Neural cell (in vitro differentiated cells): ENCODE data around the gene CASZ1. TPM values are rescaled to one million over a fixed set of nuclear protein-coding genes. Genes with fewer than 3 reads are reported as not detected.

Experiments used
- H2AFZ ChIP-seq: fragments of 200-600, 300-800 bp; sonication (generic), shearing (Covaris generic); 2 replicates; pipeline ENCODE4 v1.6.0; 2014; ENCODE audit warnings: low read depth, mild to moderate bottlenecking, antibody characterized with exemption, low read length, moderate library complexity
- H3F3A ChIP-seq: fragments of 200-600 bp; shearing (Covaris generic); 2 replicates; pipeline ENCODE4 v1.6.1; 2016; ENCODE audit warnings: mild to moderate bottlenecking, moderate library complexity, mixed read lengths, antibody characterized with exemption, low read length; ENCODE audit not compliant: insufficient read depth, poor library complexity, severe bottlenecking
- H3K27ac ChIP-seq: fragments of 200-600, 300-800 bp; sonication (generic), shearing (Covaris generic); 2 replicates; pipeline ENCODE4 v1.5.1; 2014; ENCODE audit warnings: mild to moderate bottlenecking, low read length, moderate library complexity
- H3K27me3 ChIP-seq: fragments of 300-800, 200-600 bp; sonication (generic), shearing (Covaris generic); 2 replicates; pipeline ENCODE4 v1.6.0; 2014; ENCODE audit warnings: mild to moderate bottlenecking, low read depth, low read length, moderate library complexity; ENCODE audit not compliant: insufficient read depth
- H3K36me3 ChIP-seq: fragments of 300-800, 200-600 bp; sonication (generic), shearing (Covaris generic); 2 replicates; pipeline ENCODE4 v1.5.1; 2014; ENCODE audit warnings: mild to moderate bottlenecking, antibody characterized with exemption, low read length, moderate library complexity; ENCODE audit not compliant: insufficient read depth
- H3K4me2 ChIP-seq: fragments of 300-800, 200-600 bp; sonication (generic), shearing (Covaris generic); 2 replicates; pipeline ENCODE4 v1.6.0; 2014; ENCODE audit warnings: mild to moderate bottlenecking, low read length
- H3K4me3 ChIP-seq: fragments of 300-800, 200-600 bp; sonication (generic), shearing (Covaris generic); 2 replicates; pipeline ENCODE4 v1.5.1; 2014; ENCODE audit warnings: mild to moderate bottlenecking, low read length, moderate library complexity
- H3K79me2 ChIP-seq: fragments of 200-600 bp; shearing (Covaris generic); replicated peaks from 2 replicates; pipeline ENCODE4 v1.6.0; 2014; ENCODE audit warnings: mild to moderate bottlenecking, low read length, moderate library complexity; ENCODE audit not compliant: insufficient read depth
- H3K9ac ChIP-seq: fragments of 300-800, 200-600 bp; sonication (generic), shearing (Covaris generic); 2 replicates; pipeline ENCODE4 v1.6.1; 2016; ENCODE audit warnings: mild to moderate bottlenecking, low read length, mixed read lengths
- H3K9me2 ChIP-seq: fragments of 200-600 bp; shearing (Covaris generic); 2 replicates; pipeline ENCODE4 v1.6.1; 2016; ENCODE audit warnings: mild to moderate bottlenecking, low read length, mixed read lengths; ENCODE audit not compliant: insufficient read depth
- H3K9me3 ChIP-seq: fragments of 200-600, 300-800 bp; sonication (generic), shearing (Covaris generic); 2 replicates; pipeline ENCODE4 v1.6.1; 2016; ENCODE audit warnings: mild to moderate bottlenecking, mixed run types, low read length, moderate library complexity, mixed read lengths
- H4K20me1 ChIP-seq: fragments of 200-600 bp; shearing (Covaris generic); 2 replicates; pipeline ENCODE4 v1.6.1; 2016; ENCODE audit warnings: mild to moderate bottlenecking, mixed run types; ENCODE audit not compliant: insufficient read depth
- CTCF ChIP-seq: fragments of 450-650 bp; IDR thresholded peaks from 2 replicates; pipeline ENCODE4 v1.5.1; 2014; ENCODE audit warnings: antibody characterized with exemption, mild to moderate bottlenecking, moderate library complexity; ENCODE audit not compliant: poor library complexity, severe bottlenecking
- EP300 ChIP-seq: fragments of 450-650 bp; conservative IDR thresholded peaks from 2 replicates; pipeline ENCODE4 v1.6.1; 2014; ENCODE audit warnings: antibody characterized with exemption, mild to moderate bottlenecking, moderate library complexity; ENCODE audit not compliant: poor library complexity, severe bottlenecking
- EZH2 ChIP-seq: fragments of 200-600, 300-800 bp; shearing (Covaris generic), sonication (generic); IDR thresholded peaks from 2 replicates; pipeline ENCODE4 v1.6.1; 2014; ENCODE audit warnings: antibody characterized with exemption, low read length, borderline replicate concordance, mild to moderate bottlenecking; ENCODE audit not compliant: insufficient read depth, poor library complexity, severe bottlenecking
- MXI1 ChIP-seq: fragments of 450-650 bp; conservative IDR thresholded peaks from 2 replicates; pipeline ENCODE4 v1.6.1; 2014; ENCODE audit warnings: antibody characterized with exemption, mild to moderate bottlenecking; ENCODE audit not compliant: poor library complexity, severe bottlenecking
- POLR2AphosphoS5 ChIP-seq: IDR thresholded peaks from 2 replicates; pipeline ENCODE4 v1.6.1; 2012
- RAD21 ChIP-seq: fragments of 450-650 bp; conservative IDR thresholded peaks from 2 replicates; pipeline ENCODE4 v1.6.1; 2014; ENCODE audit warnings: antibody characterized with exemption, mild to moderate bottlenecking, moderate library complexity
- SMC3 ChIP-seq: fragments of 450-650 bp; conservative IDR thresholded peaks from 2 replicates; pipeline ENCODE4 v1.6.1; 2014; ENCODE audit warnings: antibody characterized with exemption, mild to moderate bottlenecking, moderate library complexity; ENCODE audit not compliant: poor library complexity
- TAF1 ChIP-seq: IDR thresholded peaks from 2 replicates; pipeline ENCODE4 v1.6.1; 2012; ENCODE audit warnings: low read depth
- polyA plus RNA-seq: library from polyadenylated mRNA; depleted of rRNA; stranded (reverse); fragments of >200 nt; gene quantifications from 2 replicates; pipeline ENCODE4 v1.2.3, GENCODE V29; 2014
- TF ChIP-seq, protein P1 (sequence below): IDR thresholded peaks from 2 replicates; pipeline ENCODE4 v1.6.1; 2012; ENCODE audit warnings: borderline replicate concordance

The CASZ1 gene
- polyA plus RNA-seq, 1 donor from 2014 or later = 0.27 TPM

- Histone ChIP-seq H3K9me2 (no peaks in the 10 kb centered on the region), H3K36me3 (no peaks in the 10 kb centered on the region), H3K4me2 (no peak overlapping the region), H2AFZ (no peak overlapping the region), H3F3A (no peaks in the 10 kb centered on the region), H3K27ac (no peak overlapping the region), H3K9ac (no peak overlapping the region), H3K27me3 (no peaks in the 10 kb centered on the region), H3K79me2 (no peaks in the 10 kb centered on the region), H3K4me3 (no peak overlapping the region), H4K20me1 (no peaks in the 10 kb centered on the region), H3K9me3 (no peaks in the 10 kb centered on the region)
- TF ChIP-seq, protein P1, sequence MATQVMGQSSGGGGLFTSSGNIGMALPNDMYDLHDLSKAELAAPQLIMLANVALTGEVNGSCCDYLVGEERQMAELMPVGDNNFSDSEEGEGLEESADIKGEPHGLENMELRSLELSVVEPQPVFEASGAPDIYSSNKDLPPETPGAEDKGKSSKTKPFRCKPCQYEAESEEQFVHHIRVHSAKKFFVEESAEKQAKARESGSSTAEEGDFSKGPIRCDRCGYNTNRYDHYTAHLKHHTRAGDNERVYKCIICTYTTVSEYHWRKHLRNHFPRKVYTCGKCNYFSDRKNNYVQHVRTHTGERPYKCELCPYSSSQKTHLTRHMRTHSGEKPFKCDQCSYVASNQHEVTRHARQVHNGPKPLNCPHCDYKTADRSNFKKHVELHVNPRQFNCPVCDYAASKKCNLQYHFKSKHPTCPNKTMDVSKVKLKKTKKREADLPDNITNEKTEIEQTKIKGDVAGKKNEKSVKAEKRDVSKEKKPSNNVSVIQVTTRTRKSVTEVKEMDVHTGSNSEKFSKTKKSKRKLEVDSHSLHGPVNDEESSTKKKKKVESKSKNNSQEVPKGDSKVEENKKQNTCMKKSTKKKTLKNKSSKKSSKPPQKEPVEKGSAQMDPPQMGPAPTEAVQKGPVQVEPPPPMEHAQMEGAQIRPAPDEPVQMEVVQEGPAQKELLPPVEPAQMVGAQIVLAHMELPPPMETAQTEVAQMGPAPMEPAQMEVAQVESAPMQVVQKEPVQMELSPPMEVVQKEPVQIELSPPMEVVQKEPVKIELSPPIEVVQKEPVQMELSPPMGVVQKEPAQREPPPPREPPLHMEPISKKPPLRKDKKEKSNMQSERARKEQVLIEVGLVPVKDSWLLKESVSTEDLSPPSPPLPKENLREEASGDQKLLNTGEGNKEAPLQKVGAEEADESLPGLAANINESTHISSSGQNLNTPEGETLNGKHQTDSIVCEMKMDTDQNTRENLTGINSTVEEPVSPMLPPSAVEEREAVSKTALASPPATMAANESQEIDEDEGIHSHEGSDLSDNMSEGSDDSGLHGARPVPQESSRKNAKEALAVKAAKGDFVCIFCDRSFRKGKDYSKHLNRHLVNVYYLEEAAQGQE = no peak
- no peak for TF ChIP-seq EZH2
- TF ChIP-seq POLR2AphosphoS5 = no peak
- TF ChIP-seq RAD21 = no peak
- no peak for TF ChIP-seq CTCF
- TF ChIP-seq MXI1 = no peak
- TF ChIP-seq TAF1 = no peak
- no peak for TF ChIP-seq EP300
- TF ChIP-seq SMC3 = no peak
Observed at GRCh38 chr1:10614377-10615225, 181.8 kb downstream of the CASZ1 start.

DNA sequence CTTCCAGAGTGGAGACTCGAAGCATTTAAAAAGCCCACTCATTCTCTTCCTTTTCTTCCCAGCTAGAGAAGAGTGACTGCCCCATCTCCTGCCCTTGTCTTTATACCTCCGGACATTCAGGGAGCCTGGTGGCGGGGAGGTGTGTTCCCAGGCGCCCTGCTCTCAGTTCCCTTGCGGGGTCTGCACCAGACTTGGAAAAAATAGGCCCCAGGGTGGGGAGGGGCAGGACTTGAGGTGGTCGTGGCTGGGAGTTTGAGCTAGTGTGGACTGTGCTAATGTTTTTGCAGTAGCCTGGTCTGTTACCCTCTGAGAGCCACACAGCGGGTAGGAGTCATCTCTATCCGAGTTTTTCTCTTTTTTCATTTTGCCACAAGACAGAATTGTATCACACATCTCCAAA, 182.6 kb downstream of the CASZ1 start:
- no peak overlapping the region for H3K9ac ChIP-seq
- no peaks in the 10 kb centered on the region for H3K9me3 ChIP-seq
- no peak overlapping the region for H3K4me3 ChIP-seq
- no peaks in the 10 kb centered on the region for H3K79me2 ChIP-seq
- H3K36me3 ChIP-seq = no peaks in the 10 kb centered on the region
- no peaks in the 10 kb centered on the region for H3F3A ChIP-seq
- no peaks in the 10 kb centered on the region for H3K27me3 ChIP-seq
- no peak overlapping the region for H2AFZ ChIP-seq
- no peak overlapping the region for H3K4me2 ChIP-seq
- no peaks in the 10 kb centered on the region for H4K20me1 ChIP-seq
- H3K9me2 ChIP-seq = no peaks in the 10 kb centered on the region
- H3K27ac ChIP-seq = no peak overlapping the region
- TF ChIP-seq, protein P1 = no peak
- TF ChIP-seq POLR2AphosphoS5 (no peak), TAF1 (no peak), EP300 (no peak), CTCF (no peak), RAD21 (no peak), MXI1 (no peak), EZH2 (no peak), SMC3 (no peak)
